Endothelial cell of umbilical vein (primary cell): ENCODE data around the gene TRIM23.

ENCODE experiments used
- EZH2 ChIP-seq: IDR thresholded peaks from 2 replicates; pipeline ENCODE4 v1.6.1; 2012; ENCODE audit warnings: borderline replicate concordance, low read depth, mild to moderate bottlenecking, moderate library complexity, low read length, inconsistent platforms; ENCODE audit not compliant: severe bottlenecking
- JUN ChIP-seq: IDR thresholded peaks from 2 replicates; pipeline ENCODE4 v1.6.1; 2011; ENCODE audit warnings: borderline replicate concordance, low read depth; ENCODE audit not compliant: insufficient read length, insufficient read depth
- MYC ChIP-seq: IDR thresholded peaks from one replicate; pipeline ENCODE4 v1.6.1; 2011; ENCODE audit warnings: mild to moderate bottlenecking, low read depth, low read length
- POLR2A ChIP-seq: IDR thresholded peaks from 2 replicates; pipeline ENCODE4 v1.6.1; 2012; ENCODE audit warnings: low read depth, mild to moderate bottlenecking, control low read depth, low read length
- POLR2AphosphoS5 ChIP-seq: IDR thresholded peaks from 2 replicates; pipeline ENCODE4 v1.6.1; 2012; ENCODE audit warnings: low read depth, mild to moderate bottlenecking, control low read depth, low read length, moderate library complexity; ENCODE audit not compliant: insufficient read depth
- TF ChIP-seq, protein P1 (sequence below), 2 donors: IDR thresholded peaks; 1 replicate in 1 of 2; 2 replicates in 1 of 2; pipeline ENCODE4 v1.5.1; 2011; ENCODE audit warnings: low read length in 2 of 2, mild to moderate bottlenecking in 2 of 2, moderate library complexity in 2 of 2, control low read depth in 1 of 2, inconsistent platforms in 1 of 2, low read depth in 1 of 2; ENCODE audit not compliant: insufficient read depth in 1 of 2; ENCODE audit errors: extremely low read depth in 1 of 2
- TF ChIP-seq, protein P2 (sequence below): IDR thresholded peaks from 2 replicates; pipeline ENCODE4 v1.6.1; 2011; ENCODE audit not compliant: insufficient read depth, insufficient read length

DNA sequence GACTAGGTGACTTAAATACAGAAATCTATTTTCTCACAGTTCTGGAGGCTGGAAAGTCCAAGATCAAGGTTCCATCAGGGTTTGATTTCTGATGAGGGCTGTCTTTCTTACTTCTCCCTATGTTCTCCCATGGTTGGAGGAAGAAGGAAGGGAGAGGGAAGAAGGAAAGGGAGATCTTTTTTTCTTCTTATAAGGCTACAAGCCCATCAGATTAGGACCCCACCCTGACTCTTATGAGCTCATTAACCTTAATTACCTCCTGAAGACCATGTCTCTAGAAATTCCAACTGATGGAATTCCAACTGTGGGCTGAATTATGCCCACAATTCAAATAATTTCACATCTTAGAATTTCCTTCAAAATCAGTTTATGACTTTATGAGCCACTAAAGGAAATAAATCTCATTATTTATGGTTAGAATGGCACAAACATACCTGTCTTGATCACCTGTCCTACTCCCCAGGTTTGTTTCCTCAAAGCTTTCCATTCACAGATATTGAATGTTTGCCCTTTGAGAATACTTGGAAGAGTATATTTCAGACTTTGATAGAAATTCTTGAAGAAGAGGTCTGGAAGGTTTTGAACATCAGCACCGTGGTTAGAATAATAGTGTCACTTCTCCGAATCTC is 53.4 kb downstream of the TRIM23 start:
- TF ChIP-seq, protein P1, sequence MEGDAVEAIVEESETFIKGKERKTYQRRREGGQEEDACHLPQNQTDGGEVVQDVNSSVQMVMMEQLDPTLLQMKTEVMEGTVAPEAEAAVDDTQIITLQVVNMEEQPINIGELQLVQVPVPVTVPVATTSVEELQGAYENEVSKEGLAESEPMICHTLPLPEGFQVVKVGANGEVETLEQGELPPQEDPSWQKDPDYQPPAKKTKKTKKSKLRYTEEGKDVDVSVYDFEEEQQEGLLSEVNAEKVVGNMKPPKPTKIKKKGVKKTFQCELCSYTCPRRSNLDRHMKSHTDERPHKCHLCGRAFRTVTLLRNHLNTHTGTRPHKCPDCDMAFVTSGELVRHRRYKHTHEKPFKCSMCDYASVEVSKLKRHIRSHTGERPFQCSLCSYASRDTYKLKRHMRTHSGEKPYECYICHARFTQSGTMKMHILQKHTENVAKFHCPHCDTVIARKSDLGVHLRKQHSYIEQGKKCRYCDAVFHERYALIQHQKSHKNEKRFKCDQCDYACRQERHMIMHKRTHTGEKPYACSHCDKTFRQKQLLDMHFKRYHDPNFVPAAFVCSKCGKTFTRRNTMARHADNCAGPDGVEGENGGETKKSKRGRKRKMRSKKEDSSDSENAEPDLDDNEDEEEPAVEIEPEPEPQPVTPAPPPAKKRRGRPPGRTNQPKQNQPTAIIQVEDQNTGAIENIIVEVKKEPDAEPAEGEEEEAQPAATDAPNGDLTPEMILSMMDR (IDR thresholded peaks at IDR 0.05; ENCODE audit: extremely low read depth in 1 of 2, insufficient read depth in 1 of 2, low read depth in 1 of 2, low read length in 2 of 2) = no peak
- no peak for TF ChIP-seq EZH2
- no peak for TF ChIP-seq POLR2A
- no peak for TF ChIP-seq JUN
- TF ChIP-seq POLR2AphosphoS5 = no peak
- TF ChIP-seq, protein P2, sequence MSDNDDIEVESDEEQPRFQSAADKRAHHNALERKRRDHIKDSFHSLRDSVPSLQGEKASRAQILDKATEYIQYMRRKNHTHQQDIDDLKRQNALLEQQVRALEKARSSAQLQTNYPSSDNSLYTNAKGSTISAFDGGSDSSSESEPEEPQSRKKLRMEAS = no peak
- TF ChIP-seq MYC = no peak
